PC-9 (cell line): ENCODE measurements around the gene ART4. TPM values are rescaled to one million over a fixed set of nuclear protein-coding genes. Genes with fewer than 3 reads are reported as not detected.

Experiments
- BruUV-seq: library from RNA; stranded (reverse); fragments of 400-500 nt; replicated peaks from 2 replicates; lab custom pipeline; 2021; lab: Mats Ljungman, UMichigan
- CTCF ChIA-PET: fragments of 300-600 bp; sonication (Branson Sonifier 250); formaldehyde crosslinking; loops from one replicate; lab custom pipeline; 2022; ENCODE audit warnings: antibody characterized with exemption; lab: Charles Lee
- POLR2A ChIA-PET: fragments of 300-600 bp; sonication (Branson Sonifier 250); formaldehyde crosslinking; loops from one replicate; lab custom pipeline; 2022; ENCODE audit warnings: antibody characterized with exemption; ENCODE audit not compliant: unreplicated experiment; lab: Charles Lee
- DNase-seq, 2 experiments: peaks; one replicate each; pipeline versions ENCODE4 v3.0.0 to v3.0.0-alpha.2; 2015 to 2022; ENCODE audit warnings: mixed read lengths in 1 of 2
- H2AFZ ChIP-seq: fragments of 200-600 bp; sonication (generic); 2 replicates; pipeline ENCODE4 v1.8.1; 2017; ENCODE audit warnings: antibody characterized with exemption
- H3F3A ChIP-seq: fragments of 200-600 bp; sonication (generic); 2 replicates; pipeline ENCODE4 v1.8.1; 2017; ENCODE audit warnings: antibody characterized with exemption, mild to moderate bottlenecking, low read depth; ENCODE audit not compliant: insufficient read depth
- H3K27ac ChIP-seq: fragments of 200-600 bp; sonication (generic); 2 replicates; pipeline ENCODE4 v1.6.1; 2016; ENCODE audit warnings: mixed run types
- H3K27me3 ChIP-seq: fragments of 200-600 bp; sonication (generic); 2 replicates; pipeline ENCODE4 v1.6.1; 2016; ENCODE audit warnings: low read depth, mixed run types; ENCODE audit not compliant: insufficient read depth
- H3K36me3 ChIP-seq: fragments of 200-600 bp; sonication (generic); 2 replicates; pipeline ENCODE4 v1.6.1; 2016; ENCODE audit warnings: low read depth, mixed run types
- H3K4me1 ChIP-seq: fragments of 200-600 bp; sonication (generic); replicated peaks from 2 replicates; pipeline ENCODE4 v1.6.1; 2016; ENCODE audit warnings: mixed run types; ENCODE audit not compliant: insufficient read depth
- H3K4me2 ChIP-seq: fragments of 200-600 bp; sonication (generic); 2 replicates; pipeline ENCODE4 v1.6.1; 2017; ENCODE audit warnings: mixed run types
- H3K4me3 ChIP-seq: fragments of 200-600 bp; sonication (generic); 2 replicates; pipeline ENCODE4 v1.6.1; 2016; ENCODE audit warnings: mixed run types
- H3K79me2 ChIP-seq: fragments of 200-600 bp; sonication (generic); 2 replicates; pipeline ENCODE4 v1.6.1; 2017; ENCODE audit warnings: low read depth, mixed run types
- H3K9me2 ChIP-seq: fragments of 200-600 bp; sonication (generic); 2 replicates; pipeline ENCODE4 v1.8.1; 2017; ENCODE audit warnings: mild to moderate bottlenecking; ENCODE audit not compliant: insufficient read depth
- H3K9me3 ChIP-seq: fragments of 200-600 bp; sonication (generic); 2 replicates; pipeline ENCODE4 v1.8.1; 2016; ENCODE audit warnings: low read depth; ENCODE audit not compliant: insufficient read depth
- H4K20me1 ChIP-seq: fragments of 200-600 bp; sonication (generic); 2 replicates; pipeline ENCODE4 v1.8.1; 2017; ENCODE audit not compliant: insufficient read depth
- EZH2 ChIP-seq: fragments of 200-600 bp; sonication (generic); IDR thresholded peaks from 2 replicates; pipeline ENCODE4 v1.8.0; 2017; ENCODE audit warnings: antibody characterized with exemption, low read depth
- intact Hi-C: fragments of 100-400 bp; cut with micrococcal nuclease; formaldehyde crosslinking; loops from one replicate; pipeline ENCODE4 v1.10.0; 2022; ENCODE audit not compliant: unreplicated experiment
- total RNA-seq: library from RNA; stranded (reverse); gene quantifications from 2 replicates; pipeline ENCODE4 v1.2.3, GENCODE V29; 2021
- TF ChIP-seq, protein P1 (sequence below): fragments of 200-600 bp; sonication (generic); conservative IDR thresholded peaks from 2 replicates; pipeline ENCODE4 v1.6.1; 2017; ENCODE audit warnings: mixed run types, antibody characterized with exemption, mild to moderate bottlenecking, moderate library complexity

The ART4 gene
- total RNA-seq, 1 experiment from 2014 or later, result not detected

DNA sequence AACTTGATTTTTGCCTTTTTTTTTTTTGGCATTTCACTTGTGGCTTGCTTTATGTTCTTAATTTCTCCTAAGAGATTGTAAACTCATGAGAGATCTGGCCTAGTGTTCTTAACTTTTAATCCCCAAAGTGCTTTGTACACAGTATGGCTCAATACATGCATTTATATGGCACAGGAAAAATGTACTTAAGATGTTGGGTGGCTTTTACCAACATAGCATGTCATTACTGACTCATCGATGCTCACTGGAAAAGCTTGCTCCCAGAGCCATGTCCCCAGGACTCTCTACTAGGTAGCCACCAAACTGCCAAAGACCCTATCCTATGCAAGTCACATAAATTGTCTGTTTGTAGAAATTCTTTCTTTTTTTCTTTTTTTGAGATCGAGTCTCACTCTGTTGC lies 16.3 kb downstream of the ART4 start:
- TF ChIP-seq EZH2, result no peak
- TF ChIP-seq, protein P1, sequence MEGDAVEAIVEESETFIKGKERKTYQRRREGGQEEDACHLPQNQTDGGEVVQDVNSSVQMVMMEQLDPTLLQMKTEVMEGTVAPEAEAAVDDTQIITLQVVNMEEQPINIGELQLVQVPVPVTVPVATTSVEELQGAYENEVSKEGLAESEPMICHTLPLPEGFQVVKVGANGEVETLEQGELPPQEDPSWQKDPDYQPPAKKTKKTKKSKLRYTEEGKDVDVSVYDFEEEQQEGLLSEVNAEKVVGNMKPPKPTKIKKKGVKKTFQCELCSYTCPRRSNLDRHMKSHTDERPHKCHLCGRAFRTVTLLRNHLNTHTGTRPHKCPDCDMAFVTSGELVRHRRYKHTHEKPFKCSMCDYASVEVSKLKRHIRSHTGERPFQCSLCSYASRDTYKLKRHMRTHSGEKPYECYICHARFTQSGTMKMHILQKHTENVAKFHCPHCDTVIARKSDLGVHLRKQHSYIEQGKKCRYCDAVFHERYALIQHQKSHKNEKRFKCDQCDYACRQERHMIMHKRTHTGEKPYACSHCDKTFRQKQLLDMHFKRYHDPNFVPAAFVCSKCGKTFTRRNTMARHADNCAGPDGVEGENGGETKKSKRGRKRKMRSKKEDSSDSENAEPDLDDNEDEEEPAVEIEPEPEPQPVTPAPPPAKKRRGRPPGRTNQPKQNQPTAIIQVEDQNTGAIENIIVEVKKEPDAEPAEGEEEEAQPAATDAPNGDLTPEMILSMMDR, result no peak
- no peaks in the 10 kb centered on the region for H3K4me1 ChIP-seq
- no peaks in the 10 kb centered on the region for H3K27me3 ChIP-seq
- no peak overlapping the region for H3K4me2 ChIP-seq
- H3K9me2 ChIP-seq, result no peaks in the 10 kb centered on the region
- no peaks in the 10 kb centered on the region for H4K20me1 ChIP-seq
- H3K36me3 ChIP-seq, result no peaks in the 10 kb centered on the region
- intact Hi-C loops, result no loop called here
- H3F3A ChIP-seq, result no peaks in the 10 kb centered on the region
- POLR2A ChIA-PET, result interaction anchor here (0.7 kb wide), 1 partner anchor 462 kb away, joined by 6 read pairs; no protein-coding TSS in a partner anchor
- H3K4me3 ChIP-seq, result no peak overlapping the region
- DNase-seq, result no peak
- CTCF ChIA-PET, result no interaction called here
- no peak overlapping the region for H2AFZ ChIP-seq
- H3K27ac ChIP-seq, result no peak overlapping the region
- BruUV-seq, result no TSS peak
- H3K9me3 ChIP-seq, result no peaks in the 10 kb centered on the region
- no peaks in the 10 kb centered on the region for H3K79me2 ChIP-seq

DNA sequence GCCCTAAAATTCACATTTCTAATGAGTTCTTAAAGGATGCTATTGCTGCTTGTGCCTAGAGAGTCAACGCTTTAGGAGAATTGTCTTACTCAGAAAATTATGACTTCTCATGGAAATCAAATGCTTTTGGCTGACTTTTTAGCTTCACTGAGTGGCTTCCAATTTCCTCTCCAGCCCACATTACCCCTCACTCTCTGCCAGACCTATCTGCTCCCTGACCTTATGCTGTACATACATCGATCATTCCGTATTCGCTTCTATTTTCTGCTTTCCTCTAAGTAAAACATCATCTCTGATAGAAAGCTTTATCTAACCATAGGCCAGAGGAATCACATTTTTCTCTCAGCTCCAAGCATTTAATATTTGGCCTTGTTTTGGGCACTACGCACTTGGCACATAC lies 16.8 kb downstream of the ART4 start:
- no peaks in the 10 kb centered on the region for H3K9me2 ChIP-seq
- intact Hi-C loops, result no loop called here
- no peaks in the 10 kb centered on the region for H3F3A ChIP-seq
- BruUV-seq, result no TSS peak
- ChIA-PET CTCF (no interaction called here), POLR2A (interaction anchor here (0.7 kb wide), 1 partner anchor 461 kb away, joined by 6 read pairs; no protein-coding TSS in a partner anchor)
- H4K20me1 ChIP-seq, result no peaks in the 10 kb centered on the region
- H3K27ac ChIP-seq, result no peak overlapping the region
- H3K27me3 ChIP-seq, result no peaks in the 10 kb centered on the region
- 0 out of 2 replicates have a peak overlapping the region, but pooled peaks have one; percentile 45 for H2AFZ ChIP-seq
- no peaks in the 10 kb centered on the region for H3K4me1 ChIP-seq
- no peak for DNase-seq
- no peak overlapping the region for H3K4me2 ChIP-seq
- TF ChIP-seq EZH2, result no peak
- TF ChIP-seq, protein P1, result no peak
- no peaks in the 10 kb centered on the region for H3K9me3 ChIP-seq
- H3K79me2 ChIP-seq, result no peaks in the 10 kb centered on the region
- H3K4me3 ChIP-seq, result no peak overlapping the region
- no peaks in the 10 kb centered on the region for H3K36me3 ChIP-seq

DNA sequence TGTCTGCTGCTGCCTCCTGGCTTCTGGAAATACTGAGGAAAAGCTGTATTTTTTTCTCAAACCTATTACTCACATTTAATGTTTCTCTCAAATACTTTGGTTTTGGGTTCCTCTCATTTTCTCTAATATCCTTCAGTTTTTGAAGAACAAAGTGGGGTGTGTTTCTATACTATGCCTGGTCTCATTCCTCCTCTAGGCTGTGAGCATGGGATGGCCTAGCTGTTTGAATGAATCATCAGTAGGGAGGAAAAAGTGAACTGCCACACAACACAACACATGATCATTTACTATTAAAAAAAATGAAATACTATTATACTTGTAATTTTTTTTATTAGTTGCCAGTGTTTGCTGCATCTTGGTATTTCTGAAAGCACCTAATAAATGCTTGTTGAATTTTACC lies 18.1 kb downstream of the ART4 start:
- Histone ChIP-seq H3K9me3 (no peaks in the 10 kb centered on the region), H4K20me1 (no peaks in the 10 kb centered on the region), H3K36me3 (no peaks in the 10 kb centered on the region), H3F3A (no peaks in the 10 kb centered on the region), H3K4me1 (no peaks in the 10 kb centered on the region), H2AFZ (no peak overlapping the region), H3K9me2 (no peaks in the 10 kb centered on the region), H3K27me3 (no peaks in the 10 kb centered on the region), H3K79me2 (no peaks in the 10 kb centered on the region), H3K4me3 (no peak overlapping the region), H3K4me2 (no peak overlapping the region), H3K27ac (no peak overlapping the region)
- TF ChIP-seq, protein P1, result no peak
- no peak for TF ChIP-seq EZH2
- DNase-seq, result no peak
- no TSS peak for BruUV-seq
- CTCF ChIA-PET, result no interaction called here
- POLR2A ChIA-PET, result interaction anchor here (0.6 kb wide), 1 partner anchor 9 kb away, joined by 9 read pairs; no protein-coding TSS in a partner anchor
- intact Hi-C loops, result no loop called here
